Ovary (tissue), 9 donors: ENCODE measurements around the gene STEAP4. TPM values are rescaled to one million over a fixed set of nuclear protein-coding genes. Genes with fewer than 3 reads are reported as not detected.

Experiments
- DNase-seq, 5 donors: peaks; one replicate each; pipeline ENCODE4 v3.0.0-alpha.2; 2019 to 2020
- H3K27ac ChIP-seq, 2 donors: fragments of 200-600 bp; one replicate each; pipeline versions ENCODE4 v1.5.1 to v1.8.0; 2019 to 2022
- H3K27me3 ChIP-seq: fragments of 200-600 bp; one replicate; pipeline ENCODE4 v1.8.0; 2022
- H3K36me3 ChIP-seq: fragments of 200-600 bp; sonication (generic); one replicate; pipeline ENCODE4 v1.5.1; 2019
- H3K4me1 ChIP-seq: one replicate; pipeline ENCODE4 v1.8.1; 2013; ENCODE audit warnings: mild to moderate bottlenecking, moderate library complexity; ENCODE audit not compliant: insufficient read depth
- H3K4me3 ChIP-seq: fragments of 200-600 bp; sonication (generic); one replicate; pipeline ENCODE4 v1.5.1; 2017
- H3K9me3 ChIP-seq, 2 donors: fragments of 200-600 bp in 1 of 2; sonication (generic) in 1 of 2; one replicate each; pipeline versions ENCODE4 v1.5.1 to v1.8.1; 2013 to 2019; ENCODE audit warnings: mild to moderate bottlenecking in 1 of 2, moderate library complexity in 1 of 2
- CTCF ChIP-seq, 3 donors: fragments of 450-650 bp in 2 of 3; fragments of 200-600 bp in 1 of 3; IDR thresholded peaks; one replicate each; pipeline versions ENCODE4 v1.5.1 to v1.8.0; 2016 to 2022; ENCODE audit warnings: antibody characterized with exemption in 3 of 3, mild to moderate bottlenecking in 1 of 3
- EP300 ChIP-seq: sonication (generic); formaldehyde crosslinking; IDR thresholded peaks from one replicate; pipeline ENCODE4 v1.6.1; 2017; ENCODE audit warnings: antibody characterized with exemption
- POLR2A ChIP-seq: fragments of 450-650 bp; IDR thresholded peaks from one replicate; pipeline ENCODE4 v1.6.1; 2017; ENCODE audit warnings: antibody characterized with exemption, mild to moderate bottlenecking, moderate library complexity
- WGBS, 3 donors: extraction: QIAGEN DNeasy Blood & Tissue Kit in 1 of 3; methylation state at CpG; one replicate each; pipeline versions ENCODE4 v1.1.5 to v1.1.7; 2013 to 2017; 5-methylcytosine and 5-hydroxymethylcytosine counted together
- intact Hi-C, 4 donors: fragments of 100-400 bp; cut with DNase I; formaldehyde crosslinking; loops; one replicate each; pipeline versions ENCODE4 v1.11.0 to v1.15.1; 2022 to 2023
- polyA plus RNA-seq, 2 donors: library from polyadenylated mRNA; stranded (reverse); fragments of 200-250 nt in 1 of 2; fragments of 350-450 nt in 1 of 2; fragmentation: Illumina TruSeq in 1 of 2; extraction: RNeasy Lipid Tissue Mini Kit (QIAGEN cat#74804) in 1 of 2; gene quantifications; one replicate each; pipeline ENCODE4 v1.2.3, GENCODE V29; 2013 to 2014
- total RNA-seq, 7 donors: library from RNA; depleted of rRNA in 2 of 7; stranded (reverse); fragments of >200 nt in 2 of 7; fragmentation: NEBNext Ultra II Directional in 3 of 7; extraction: Animal tissue kit (Norgen Biotek cat#: 25700) in 3 of 7; gene quantifications; one replicate each; pipeline versions ENCODE4 v1.1.0 to v1.2.4, GENCODE V29; 2016 to 2023
- donor health status: DM: no; HTN: no; CAD: no; lungs with moderate emphysema.
- donor health status: DM: no; HTN: no; CAD: no.
- donor health status: Bipolar disorder and iron deficiency.
- donor health status: DM: yes; HTN: yes; CAD: no.
- donor health status: DM: no; HTN: no; CAD: no.
- donor health status: DM: yes; HTN: yes; CAD: no.

STEAP4 gene
- total and polyA plus RNA-seq, 9 donors = 1.4 to 76.0 (median 8.1) TPM

DNA sequence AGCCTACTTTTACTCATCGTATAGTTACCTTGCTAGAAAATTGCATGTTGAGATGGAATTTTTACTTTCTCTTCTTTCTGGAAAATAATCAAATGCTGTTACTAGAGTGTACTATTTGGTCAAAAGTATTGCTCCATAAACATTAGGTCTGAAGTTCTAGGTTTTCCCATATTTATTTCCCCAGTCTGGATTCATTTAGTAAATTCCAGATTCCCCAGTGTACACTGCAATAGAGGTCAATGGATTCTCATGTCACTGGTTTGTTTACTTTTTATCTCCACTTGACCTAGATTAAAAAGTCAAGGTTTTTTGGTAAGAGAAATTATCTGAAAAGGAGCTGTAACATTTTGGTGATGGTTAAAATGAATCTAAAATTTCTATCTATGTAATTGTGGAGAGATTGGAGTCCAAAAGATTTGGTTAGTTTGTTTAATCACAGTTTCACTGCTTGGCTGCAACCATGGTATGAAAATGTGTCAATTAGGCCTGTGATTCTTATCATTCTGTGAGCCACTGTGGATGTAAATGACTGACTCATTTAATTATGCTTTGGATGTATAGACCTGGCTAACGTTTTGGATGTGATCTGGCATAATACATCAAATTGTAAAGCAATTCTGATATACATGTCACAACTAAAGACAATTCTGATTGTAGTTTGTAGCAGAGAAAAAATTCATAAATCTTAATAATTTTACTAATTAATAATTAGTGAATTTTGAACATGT, 32.7 kb upstream of the STEAP4 start:
- Histone ChIP-seq H3K27ac (no peak overlapping the region), H3K36me3 (no peaks in the 10 kb centered on the region), H3K4me3 (no peak overlapping the region), H3K4me1 (no peaks in the 10 kb centered on the region), H3K27me3 (no peaks in the 10 kb centered on the region), H3K9me3 (no peaks in the 10 kb centered on the region)
- intact Hi-C loops = no loop called here
- TF ChIP-seq POLR2A (no peak), CTCF (IDR thresholded peaks at IDR 0.05) (no peak), EP300 (no peak)
- WGBS, 3 donors = 59 to 65% (median 59%) methylated on average over 2 of the region's 2 CpGs
- no peak for DNase-seq

DNA sequence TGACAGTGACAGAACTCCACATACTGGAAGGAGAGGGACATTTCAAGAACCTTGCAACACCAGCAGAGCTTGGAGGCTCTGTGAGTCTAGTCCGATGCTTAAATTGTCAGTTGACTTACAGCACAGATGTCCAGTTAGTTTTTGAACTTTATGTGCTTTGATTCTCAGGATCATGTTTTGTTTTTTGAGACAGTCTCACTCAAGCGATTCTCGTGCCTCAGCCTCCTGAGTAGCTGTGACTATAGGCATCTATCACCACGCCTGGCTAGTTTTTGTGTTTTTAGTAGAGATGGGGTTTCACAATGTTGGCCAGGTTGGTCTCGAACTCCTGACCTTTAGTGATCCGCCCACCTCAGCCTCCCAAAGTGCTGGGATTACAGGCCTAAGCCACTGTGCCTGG, 31.8 kb upstream of the STEAP4 start:
- TF ChIP-seq EP300 = no peak
- TF ChIP-seq POLR2A = no peak
- no peak for TF ChIP-seq CTCF (IDR thresholded peaks at IDR 0.05)
- no peaks in the 10 kb centered on the region for H3K36me3 ChIP-seq
- H3K9me3 ChIP-seq = no peaks in the 10 kb centered on the region
- no peak overlapping the region for H3K4me3 ChIP-seq
- WGBS, 3 donors = 90 to 95% (median 94%) methylated on average over 6 of the region's 6 CpGs
- intact Hi-C loops = no loop called here
- no peak overlapping the region for H3K27ac ChIP-seq
- H3K27me3 ChIP-seq = no peaks in the 10 kb centered on the region
- no peak for DNase-seq
- no peaks in the 10 kb centered on the region for H3K4me1 ChIP-seq

GRCh38 chr7:88337572-88337971, 30.9 kb upstream of the STEAP4 start:
- intact Hi-C loops = no loop called here
- Histone ChIP-seq H3K4me1 (no peaks in the 10 kb centered on the region), H3K36me3 (no peaks in the 10 kb centered on the region), H3K9me3 (no peaks in the 10 kb centered on the region), H3K27me3 (no peaks in the 10 kb centered on the region), H3K27ac (no peak overlapping the region), H3K4me3 (no peak overlapping the region)
- TF ChIP-seq POLR2A = no peak
- TF ChIP-seq EP300 = no peak
- TF ChIP-seq CTCF (IDR thresholded peaks at IDR 0.05) = no peak
- no peak for DNase-seq

GRCh38 chr7:88331322-88331721, 24.6 kb upstream of the STEAP4 start:
- Histone ChIP-seq H3K4me1 (no peaks in the 10 kb centered on the region), H3K27ac (no peak overlapping the region), H3K9me3 (no peaks in the 10 kb centered on the region), H3K27me3 (no peaks in the 10 kb centered on the region), H3K4me3 (no peak overlapping the region), H3K36me3 (no peaks in the 10 kb centered on the region)
- intact Hi-C loops = no loop called here
- no peak for DNase-seq
- TF ChIP-seq POLR2A = no peak
- TF ChIP-seq CTCF (IDR thresholded peaks at IDR 0.05) = no peak
- no peak for TF ChIP-seq EP300
